Ramos (cell line): ENCODE measurements around the gene PFN3.

Experiments
- in situ Hi-C: fragments of 300-500 bp; cut with MboI; formaldehyde crosslinking; loops from one replicate; pipeline ENCODE4 v1.14.3; 2022; ENCODE audit warnings: low sequenced_read_pairs; ENCODE audit not compliant: unreplicated experiment

The PFN3 gene, protein sequence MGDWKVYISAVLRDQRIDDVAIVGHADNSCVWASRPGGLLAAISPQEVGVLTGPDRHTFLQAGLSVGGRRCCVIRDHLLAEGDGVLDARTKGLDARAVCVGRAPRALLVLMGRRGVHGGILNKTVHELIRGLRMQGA

DNA sequence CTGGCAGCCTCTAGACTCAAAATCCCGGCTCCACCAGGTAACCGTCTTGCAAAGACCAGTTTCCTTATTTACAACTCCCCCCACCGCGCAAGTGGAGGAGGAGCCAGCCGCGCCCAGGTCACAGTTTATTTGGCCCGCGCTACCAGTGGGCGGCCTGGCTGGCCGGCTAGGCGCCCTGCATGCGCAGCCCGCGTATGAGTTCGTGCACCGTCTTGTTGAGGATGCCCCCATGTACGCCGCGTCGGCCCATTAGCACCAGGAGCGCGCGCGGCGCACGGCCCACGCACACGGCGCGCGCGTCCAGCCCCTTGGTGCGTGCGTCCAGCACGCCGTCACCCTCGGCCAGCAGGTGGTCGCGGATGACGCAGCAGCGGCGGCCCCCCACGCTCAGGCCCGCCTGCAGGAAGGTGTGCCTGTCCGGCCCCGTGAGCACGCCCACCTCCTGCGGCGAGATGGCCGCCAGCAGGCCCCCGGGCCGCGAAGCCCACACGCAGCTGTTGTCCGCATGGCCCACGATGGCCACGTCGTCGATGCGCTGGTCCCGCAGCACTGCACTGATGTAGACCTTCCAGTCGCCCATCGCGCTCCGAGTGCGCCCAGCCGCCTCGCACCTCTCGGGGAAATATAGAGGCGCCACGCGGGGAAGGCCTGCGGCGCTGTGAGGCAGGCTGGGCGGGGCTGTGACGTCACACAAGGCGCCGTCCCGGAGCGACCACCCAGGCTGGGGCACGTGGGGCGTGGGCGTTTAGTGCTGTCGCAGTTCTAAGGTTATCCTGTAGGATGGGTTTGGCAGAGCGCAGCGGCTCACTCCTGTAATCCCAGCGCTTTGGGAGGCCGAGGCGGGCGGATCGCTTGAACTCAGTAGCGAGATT, at the start of gene PFN3:
PFN3 (minus strand) TSS at position 665 of the 872 bp plus-strand sequence; CDS start at position 580, 85 bp downstream.
- in situ Hi-C loops, result loop anchor here (10.0 kb wide), 1 partner anchor 45 kb away; the partner anchor contains the start of gene PRR7

DNA sequence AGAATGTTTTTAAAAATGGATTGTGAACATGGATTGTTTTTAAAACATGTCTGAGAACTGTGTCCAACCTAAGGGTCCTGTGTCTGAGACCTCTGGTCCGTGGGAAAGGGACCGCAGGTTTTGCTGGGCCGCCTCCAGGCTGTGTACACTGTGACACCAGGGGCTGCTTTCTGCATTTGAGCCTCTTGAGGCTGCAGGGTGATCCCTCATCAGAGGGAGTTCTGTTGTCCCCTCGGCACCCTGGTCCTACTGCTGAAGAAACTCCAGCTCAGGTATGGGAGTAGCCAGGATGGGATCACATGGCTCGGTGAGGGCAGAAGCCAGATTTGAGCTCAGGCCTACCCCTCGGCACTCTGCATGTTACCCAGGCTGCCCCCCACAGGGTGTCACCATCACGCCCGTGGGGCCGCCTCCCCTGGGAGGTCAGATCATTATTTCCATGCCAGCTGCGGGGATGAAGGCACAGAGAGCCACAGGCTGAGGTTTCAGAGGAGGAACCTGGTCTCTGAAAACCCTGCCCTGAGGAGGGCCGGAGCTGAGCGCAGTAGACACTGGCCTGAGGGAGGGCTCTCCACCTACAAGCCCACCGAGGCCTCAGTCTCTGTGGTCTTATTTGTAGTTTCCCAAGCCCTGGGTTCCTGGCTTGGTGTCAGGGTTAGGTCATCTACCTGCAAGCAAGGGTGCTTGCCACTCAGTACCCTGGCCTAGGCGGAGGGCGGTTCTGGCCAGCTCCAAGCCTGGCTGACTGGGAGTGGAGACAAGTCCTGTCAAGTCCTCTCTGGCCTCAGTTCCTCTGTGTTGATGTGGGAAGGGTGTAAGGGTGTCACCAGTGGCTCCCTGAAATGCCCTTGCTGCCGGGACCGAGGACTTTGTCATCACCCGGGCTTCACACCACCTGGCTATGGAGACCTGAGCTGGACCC, 48.9 kb upstream of the PFN3 start:
- in situ Hi-C loops, result loop anchor here (10.0 kb wide), 1 partner anchor 55 kb away; no protein-coding TSS in a partner anchor

GRCh38 chr5:177448244-177448950, 47.9 kb upstream of the PFN3 start:
- in situ Hi-C loops, result loop anchor here (10.0 kb wide), 1 partner anchor 54 kb away; no protein-coding TSS in a partner anchor

- in situ Hi-C loops, result loop anchor here (10.0 kb wide), 1 partner anchor 53 kb away; no protein-coding TSS in a partner anchor
These were observed 47.3 kb upstream of the PFN3 start for GRCh38 chr5:177447611-177448243.

- in situ Hi-C loops, result loop anchor here (10.0 kb wide), 1 partner anchor 52 kb away; no protein-coding TSS in a partner anchor
These were observed 46.7 kb upstream of the PFN3 start for GRCh38 chr5:177447066-177447610.

DNA sequence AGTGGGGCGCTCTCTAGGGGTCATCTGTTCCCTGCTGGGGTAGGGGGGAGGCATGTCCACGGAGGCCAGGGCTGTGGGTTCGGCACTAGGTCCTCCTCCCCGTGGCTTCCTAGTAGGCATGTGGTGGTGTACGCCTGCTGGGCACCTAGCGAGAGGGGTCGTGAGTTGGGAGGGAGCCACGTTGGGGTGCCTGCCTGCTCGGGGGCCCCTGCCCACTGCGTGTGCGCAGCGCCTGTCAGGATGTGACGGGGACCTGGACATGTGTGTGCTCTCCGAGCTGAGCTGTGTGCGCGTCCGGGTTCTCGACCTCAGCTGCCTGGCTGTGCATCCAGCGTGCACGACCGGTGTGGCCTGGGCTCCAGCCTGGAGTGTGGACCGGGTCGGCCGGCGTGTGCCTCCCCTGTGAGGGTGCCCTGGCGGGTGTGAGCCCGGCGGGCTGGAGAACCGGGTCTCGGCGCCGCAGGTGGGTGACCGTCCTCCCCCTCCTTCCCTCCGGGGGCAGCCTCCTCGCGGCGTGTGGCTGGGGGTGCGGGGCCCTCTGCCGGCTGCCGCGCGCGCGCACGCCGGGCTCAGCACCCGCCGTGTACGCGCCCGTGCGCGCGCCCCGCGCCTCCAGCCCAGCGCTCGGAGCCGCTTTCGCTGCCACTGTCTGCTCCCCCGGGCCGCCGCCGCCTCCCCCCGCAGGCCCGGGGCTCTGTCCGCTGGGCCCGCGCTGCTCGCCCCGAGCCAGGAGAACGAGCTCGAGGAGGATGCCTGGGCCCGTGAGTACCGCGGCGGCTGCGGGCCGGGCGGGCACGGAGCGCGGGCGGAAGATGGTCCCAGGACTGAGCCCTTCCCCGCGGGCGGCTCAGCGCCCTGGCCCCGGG, 46.0 kb upstream of the PFN3 start, which contains the start of gene PRR7:
PRR7 (plus strand) TSS at position 615 of the 866 bp plus-strand sequence. CDS start 8,254 bp downstream, outside the sequence.
- in situ Hi-C loops, result loop anchor here (10.0 kb wide), 1 partner anchor 52 kb away; no protein-coding TSS in a partner anchor

GRCh38 chr5:177445917-177446199, 45.4 kb upstream of the PFN3 start:
- in situ Hi-C loops, result loop anchor here (10.0 kb wide), 1 partner anchor 51 kb away; no protein-coding TSS in a partner anchor

GRCh38 chr5:177445052-177445916, 44.8 kb upstream of the PFN3 start:
- in situ Hi-C loops, result loop anchor here (10.0 kb wide), 1 partner anchor 50 kb away; no protein-coding TSS in a partner anchor

GRCh38 chr5:177444106-177445051, 43.9 kb upstream of the PFN3 start:
- in situ Hi-C loops, result loop anchor here (10.0 kb wide), 1 partner anchor 50 kb away; no protein-coding TSS in a partner anchor

- in situ Hi-C loops, result loop anchor here (10.0 kb wide), 1 partner anchor 49 kb away; no protein-coding TSS in a partner anchor
These were observed 42.9 kb upstream of the PFN3 start for GRCh38 chr5:177443144-177443983.

- in situ Hi-C loops, result loop anchor here (10.0 kb wide), 1 partner anchor 47 kb away; no protein-coding TSS in a partner anchor
These were observed 41.8 kb upstream of the PFN3 start for GRCh38 chr5:177442066-177442826.

- in situ Hi-C loops, result loop anchor here (10.0 kb wide), 1 partner anchor 46 kb away; no protein-coding TSS in a partner anchor
These were observed 40.7 kb upstream of the PFN3 start for GRCh38 chr5:177440990-177441780.
